OCI-LY7 (cell line): ENCODE measurements around the gene ARHGAP29. TPM values are rescaled to one million over a fixed set of nuclear protein-coding genes. Genes with fewer than 3 reads are reported as not detected.

Experiments used
- BruUV-seq: library from RNA; stranded (reverse); fragments of 400-500 nt; replicated peaks from 2 replicates; lab custom pipeline; 2021; lab: Mats Ljungman, UMichigan
- CTCF ChIA-PET: fragments of 300-600 bp; sonication (Branson Sonifier 250); formaldehyde crosslinking; loops from one replicate; lab custom pipeline; 2022; ENCODE audit warnings: antibody characterized with exemption; ENCODE audit not compliant: unreplicated experiment; lab: Charles Lee
- POLR2A ChIA-PET: fragments of 300-600 bp; sonication (Branson Sonifier 250); formaldehyde crosslinking; loops from one replicate; lab custom pipeline; 2022; ENCODE audit warnings: antibody characterized with exemption; lab: Charles Lee
- DNase-seq: peaks from one replicate; pipeline ENCODE4 v3.0.0-alpha.2; 2015; ENCODE audit warnings: low spot score
- H2AFZ ChIP-seq: fragments of 200-600 bp; sonication (generic), shearing (Covaris generic); 2 replicates; pipeline ENCODE4 v1.6.1; 2014; ENCODE audit warnings: mild to moderate bottlenecking, antibody characterized with exemption, low read length, moderate library complexity
- H3K27ac ChIP-seq: fragments of 200-600 bp; sonication (generic); 2 replicates; pipeline ENCODE4 v1.5.1; 2014; ENCODE audit warnings: mixed run types, low read depth, mild to moderate bottlenecking, moderate library complexity, low read length, inconsistent platforms; ENCODE audit not compliant: poor library complexity, severe bottlenecking
- H3K36me3 ChIP-seq: fragments of 200-600 bp; sonication (generic); 2 replicates; pipeline ENCODE4 v1.6.1; 2014; ENCODE audit warnings: mild to moderate bottlenecking, antibody characterized with exemption, low read length, moderate library complexity, mixed read lengths; ENCODE audit not compliant: insufficient read depth
- H3K4me1 ChIP-seq: fragments of 200-600 bp; sonication (generic); 2 replicates; pipeline ENCODE4 v1.5.1; 2014; ENCODE audit warnings: mild to moderate bottlenecking, low read length; ENCODE audit not compliant: insufficient read depth, poor library complexity, severe bottlenecking
- H3K4me2 ChIP-seq: fragments of 200-600 bp; sonication (generic); 2 replicates; pipeline ENCODE4 v1.6.1; 2014; ENCODE audit warnings: mild to moderate bottlenecking, low read length
- H3K4me3 ChIP-seq: fragments of 200-600 bp; sonication (generic); 2 replicates; pipeline ENCODE4 v1.5.1; 2014; ENCODE audit warnings: mild to moderate bottlenecking, low read depth, low read length; ENCODE audit not compliant: poor library complexity, severe bottlenecking
- H3K79me2 ChIP-seq: fragments of 200-600 bp; sonication (generic); 2 replicates; pipeline ENCODE4 v1.6.1; 2016; ENCODE audit warnings: low read depth, mild to moderate bottlenecking, low read length, moderate library complexity, mixed read lengths; ENCODE audit not compliant: insufficient read depth
- H3K9me2 ChIP-seq: fragments of 200-600 bp; sonication (generic); 2 replicates; pipeline ENCODE4 v1.6.1; 2016; ENCODE audit warnings: mild to moderate bottlenecking, low read length, mixed read lengths; ENCODE audit not compliant: insufficient read depth
- H3K9me3 ChIP-seq: fragments of 200-600 bp; sonication (generic); 2 replicates; pipeline ENCODE4 v1.6.1; 2014; ENCODE audit warnings: mild to moderate bottlenecking, mixed run types, low read length, mixed read lengths
- H4K20me1 ChIP-seq: fragments of 200-600 bp; sonication (generic); 2 replicates; pipeline ENCODE4 v1.6.1; 2014; ENCODE audit warnings: mild to moderate bottlenecking, antibody characterized with exemption, low read length, moderate library complexity, mixed read lengths; ENCODE audit not compliant: insufficient read depth
- CTCF ChIP-seq: fragments of 200-600 bp; sonication (generic); conservative IDR thresholded peaks from 2 replicates; pipeline ENCODE4 v1.5.1; 2014; ENCODE audit warnings: mild to moderate bottlenecking, antibody characterized with exemption, low read length, moderate library complexity, mixed read lengths
- EZH2phosphoT487 ChIP-seq: fragments of 200-600 bp; sonication (generic); IDR thresholded peaks from 2 replicates; pipeline ENCODE4 v1.6.1; 2018; ENCODE audit warnings: low read depth, borderline replicate concordance, mild to moderate bottlenecking, mixed run types, antibody characterized with exemption, low read length, moderate library complexity, mixed read lengths
- intact Hi-C: fragments of 100-400 bp; cut with micrococcal nuclease; formaldehyde crosslinking; loops from one replicate; pipeline ENCODE4 v1.10.0; 2022; ENCODE audit not compliant: unreplicated experiment
- total RNA-seq, 2 experiments: library from RNA; depleted of rRNA in 1 of 2; stranded (reverse); fragments of >200 nt in 1 of 2; shearing (Covaris generic) in 1 of 2; gene quantifications; 2 replicates each; pipeline ENCODE4 v1.2.3, GENCODE V29; 2014 to 2022

Gene ARHGAP29
- total RNA-seq, 2 experiments from 2014 or later, result 0.06 TPM; not detected in 1

GRCh38 chr1:94282143-94282711 lies 44.8 kb upstream of the ARHGAP29 start:
- BruUV-seq, result no TSS peak
- no peaks in the 10 kb centered on the region for H4K20me1 ChIP-seq
- ChIA-PET CTCF (no interaction called here), POLR2A (no interaction called here)
- H3K4me1 ChIP-seq, result no peaks in the 10 kb centered on the region
- intact Hi-C loops, result no loop called here
- H3K9me2 ChIP-seq, result no peaks in the 10 kb centered on the region
- no peak overlapping the region for H3K27ac ChIP-seq
- H3K9me3 ChIP-seq, result no peaks in the 10 kb centered on the region
- DNase-seq, result no peak
- no peaks in the 10 kb centered on the region for H3K36me3 ChIP-seq
- TF ChIP-seq EZH2phosphoT487 (no peak), CTCF (no peak)
- H3K4me2 ChIP-seq, result no peak overlapping the region
- H3K4me3 ChIP-seq, result no peak overlapping the region
- H2AFZ ChIP-seq, result no peak overlapping the region
- H3K79me2 ChIP-seq, result no peaks in the 10 kb centered on the region

- CTCF ChIA-PET, result no interaction called here
Measured at GRCh38 chr1:94281361-94282142, 44.2 kb upstream of the ARHGAP29 start.

More at GRCh38 chr1:94281361-94282142, 44.2 kb upstream of the ARHGAP29 start:
- Histone ChIP-seq H3K36me3 (no peaks in the 10 kb centered on the region), H3K4me3 (no peak overlapping the region), H2AFZ (no peak overlapping the region), H3K4me1 (no peaks in the 10 kb centered on the region), H3K4me2 (no peak overlapping the region), H3K9me2 (no peaks in the 10 kb centered on the region), H3K9me3 (no peaks in the 10 kb centered on the region), H3K79me2 (no peaks in the 10 kb centered on the region), H4K20me1 (no peaks in the 10 kb centered on the region), H3K27ac (no peak overlapping the region)
- DNase-seq, result no peak
- TF ChIP-seq CTCF, result no peak
- POLR2A ChIA-PET, result no interaction called here
- intact Hi-C loops, result no loop called here
- BruUV-seq, result no TSS peak
